ENCODE data around the gene BLOC1S1. TPM values are rescaled to one million over a fixed set of nuclear protein-coding genes. Genes with fewer than 3 reads are reported as not detected.

BLOC1S1 gene
- total RNA-seq, 2 experiments from 2014 or later, result 34.8 to 36.9 TPM

GRCh38 chr12:55733021-55733555 lies 17.2 kb downstream of the BLOC1S1 start:
- no peak for DNase-seq
- no peak for ATAC-seq (ENCODE audit: poor library complexity)
- TF ChIP-seq, protein P1, sequence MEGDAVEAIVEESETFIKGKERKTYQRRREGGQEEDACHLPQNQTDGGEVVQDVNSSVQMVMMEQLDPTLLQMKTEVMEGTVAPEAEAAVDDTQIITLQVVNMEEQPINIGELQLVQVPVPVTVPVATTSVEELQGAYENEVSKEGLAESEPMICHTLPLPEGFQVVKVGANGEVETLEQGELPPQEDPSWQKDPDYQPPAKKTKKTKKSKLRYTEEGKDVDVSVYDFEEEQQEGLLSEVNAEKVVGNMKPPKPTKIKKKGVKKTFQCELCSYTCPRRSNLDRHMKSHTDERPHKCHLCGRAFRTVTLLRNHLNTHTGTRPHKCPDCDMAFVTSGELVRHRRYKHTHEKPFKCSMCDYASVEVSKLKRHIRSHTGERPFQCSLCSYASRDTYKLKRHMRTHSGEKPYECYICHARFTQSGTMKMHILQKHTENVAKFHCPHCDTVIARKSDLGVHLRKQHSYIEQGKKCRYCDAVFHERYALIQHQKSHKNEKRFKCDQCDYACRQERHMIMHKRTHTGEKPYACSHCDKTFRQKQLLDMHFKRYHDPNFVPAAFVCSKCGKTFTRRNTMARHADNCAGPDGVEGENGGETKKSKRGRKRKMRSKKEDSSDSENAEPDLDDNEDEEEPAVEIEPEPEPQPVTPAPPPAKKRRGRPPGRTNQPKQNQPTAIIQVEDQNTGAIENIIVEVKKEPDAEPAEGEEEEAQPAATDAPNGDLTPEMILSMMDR (IDR thresholded peaks at IDR 0.05), result no peak
- CTCF ChIA-PET, result interaction anchor here (1.2 kb wide), 1 partner anchor 8 kb away, joined by 4 read pairs; no protein-coding TSS in a partner anchor
- POLR2A ChIA-PET, result no interaction called here
- Mint-ChIP-seq H3K4me1 (ENCODE audit: low read depth) (peaks cover 40% of the 10 kb centered on the region), H3K27me3 (no peaks in the 10 kb centered on the region), H3K9me3 (no peaks in the 10 kb centered on the region), H3K27ac (no peak overlapping the region), H3K4me3 (no peak overlapping the region), H3K36me3 (ENCODE audit: low read depth) (no peaks in the 10 kb centered on the region)
- Histone ChIP-seq H3K4me1 (ENCODE audit: insufficient read depth, low read length) (peaks cover 34% of the 10 kb centered on the region), H3K27me3 (ENCODE audit: control insufficient read depth in 1 of 2, insufficient read depth in 2 of 2, low read length in 2 of 2) (no peaks in the 10 kb centered on the region), H3K36me3 (ENCODE audit: insufficient read depth, low read length) (no peaks in the 10 kb centered on the region), H3K27ac (ENCODE audit: low read depth in 1 of 2, low read length in 2 of 2) (no peak overlapping the region), H3K9me3 (ENCODE audit: control insufficient read depth in 1 of 2, insufficient read depth in 1 of 2, low read length in 2 of 2) (no peaks in the 10 kb centered on the region), H3K4me3 (ENCODE audit: low read length) (no peak overlapping the region)
- intact Hi-C loops (cut with DNase I, micrococcal nuclease), result loop anchor here in 1 of 2 experiments (10.0 kb wide), 2 partner anchors 78 to 372 kb away; partner anchors contain the start of gene PA2G4

DNA sequence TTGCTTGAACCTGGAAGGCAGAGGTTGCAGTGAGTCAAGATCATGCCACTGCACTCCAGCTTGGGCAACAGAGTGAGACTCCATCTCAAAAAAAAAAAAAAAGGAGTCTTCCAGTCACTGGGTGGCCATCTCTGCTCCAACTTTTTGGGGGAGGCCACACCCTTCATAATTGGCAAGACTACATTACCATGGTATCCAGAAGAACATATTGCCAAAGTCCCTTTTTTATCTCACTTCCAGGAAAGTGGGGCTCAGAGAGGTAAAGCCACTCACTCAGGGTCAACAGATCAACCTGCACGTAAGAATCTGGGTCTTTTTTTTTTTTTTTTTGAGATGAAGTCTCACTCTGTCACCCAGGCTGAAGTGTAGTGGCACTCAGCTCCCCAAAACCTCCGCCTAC lies 18.0 kb downstream of the BLOC1S1 start:
- H3K4me1 ChIP-seq (ENCODE audit: insufficient read depth, low read length), result peaks cover 36% of the 10 kb centered on the region
- Mint-ChIP-seq H3K4me1 (ENCODE audit: low read depth) (peaks cover 48% of the 10 kb centered on the region), H3K4me3 (no peak overlapping the region), H3K9me3 (no peaks in the 10 kb centered on the region), H3K27me3 (no peaks in the 10 kb centered on the region), H3K36me3 (ENCODE audit: low read depth) (no peaks in the 10 kb centered on the region), H3K27ac (no peak overlapping the region)
- ATAC-seq (ENCODE audit: poor library complexity), result no peak
- H3K27me3 ChIP-seq (ENCODE audit: control insufficient read depth in 1 of 2, insufficient read depth in 2 of 2, low read length in 2 of 2), result no peaks in the 10 kb centered on the region
- H3K36me3 ChIP-seq (ENCODE audit: insufficient read depth, low read length), result no peaks in the 10 kb centered on the region
- intact Hi-C loops (cut with DNase I, micrococcal nuclease), result loop anchor here in 1 of 2 experiments (10.0 kb wide), 2 partner anchors 79 to 371 kb away; partner anchors contain the start of gene PA2G4
- POLR2A ChIA-PET, result no interaction called here
- DNase-seq, result no peak
- H3K9me3 ChIP-seq (ENCODE audit: control insufficient read depth in 1 of 2, insufficient read depth in 1 of 2, low read length in 2 of 2), result no peaks in the 10 kb centered on the region
- no peak overlapping the region for H3K27ac ChIP-seq (ENCODE audit: low read depth in 1 of 2, low read length in 2 of 2)
- no peak overlapping the region for H3K4me3 ChIP-seq (ENCODE audit: low read length)
- TF ChIP-seq, protein P1 (IDR thresholded peaks at IDR 0.05), result no peak
- CTCF ChIA-PET, result interaction anchor here (1.2 kb wide), 1 partner anchor 9 kb away, joined by 4 read pairs; no protein-coding TSS in a partner anchor

DNA sequence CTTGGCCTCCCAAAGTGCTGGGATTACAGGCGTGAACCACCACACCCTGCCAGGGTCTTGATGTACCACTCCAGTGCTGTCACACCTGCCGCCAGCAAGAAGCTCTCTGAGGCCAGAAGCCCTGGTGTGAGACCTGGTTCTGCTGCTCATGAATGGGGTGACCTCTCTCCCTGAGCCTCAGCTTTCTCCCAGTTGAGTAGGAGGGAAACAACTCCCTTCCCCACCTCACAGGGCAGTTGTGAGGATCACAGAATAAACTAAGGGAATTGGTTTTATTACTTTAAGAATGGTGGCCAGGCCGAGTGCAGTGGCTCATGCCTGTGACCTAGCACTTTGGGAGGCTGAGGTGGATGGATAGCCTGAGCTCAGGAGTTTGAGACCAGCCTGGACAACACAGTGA lies 18.7 kb downstream of the BLOC1S1 start:
- Histone ChIP-seq H3K9me3 (ENCODE audit: control insufficient read depth in 1 of 2, insufficient read depth in 1 of 2, low read length in 2 of 2) (no peaks in the 10 kb centered on the region), H3K4me3 (ENCODE audit: low read length) (no peak overlapping the region), H3K4me1 (ENCODE audit: insufficient read depth, low read length) (peaks cover 31% of the 10 kb centered on the region), H3K27me3 (ENCODE audit: control insufficient read depth in 1 of 2, insufficient read depth in 2 of 2, low read length in 2 of 2) (no peaks in the 10 kb centered on the region), H3K36me3 (ENCODE audit: insufficient read depth, low read length) (no peaks in the 10 kb centered on the region), H3K27ac (ENCODE audit: low read depth in 1 of 2, low read length in 2 of 2) (no peak overlapping the region)
- TF ChIP-seq, protein P1 (IDR thresholded peaks at IDR 0.05), result no peak
- DNase-seq (no peak), ATAC-seq (ENCODE audit: poor library complexity) (no peak)
- H3K27me3 Mint-ChIP-seq, result no peaks in the 10 kb centered on the region
- H3K9me3 Mint-ChIP-seq, result no peaks in the 10 kb centered on the region
- no peak overlapping the region for H3K27ac Mint-ChIP-seq
- H3K4me3 Mint-ChIP-seq, result no peak overlapping the region
- no peaks in the 10 kb centered on the region for H3K36me3 Mint-ChIP-seq (ENCODE audit: low read depth)
- ChIA-PET CTCF (no interaction called here), POLR2A (no interaction called here)
- intact Hi-C loops (cut with DNase I, micrococcal nuclease), result loop anchor here in 1 of 2 experiments (10.0 kb wide), 2 partner anchors 80 to 370 kb away; partner anchors contain the start of gene PA2G4
- peaks cover 45% of the 10 kb centered on the region for H3K4me1 Mint-ChIP-seq (ENCODE audit: low read depth)
